GM21367 (cell line): Measurements from ENCODE around the gene THRB.

Experiments
- ATAC-seq: cut with Tn5 transposase; IDR thresholded peaks from one replicate; pipeline ENCODE4 v1.9.1; 2021; ENCODE audit not compliant: unreplicated experiment

THRB gene

DNA sequence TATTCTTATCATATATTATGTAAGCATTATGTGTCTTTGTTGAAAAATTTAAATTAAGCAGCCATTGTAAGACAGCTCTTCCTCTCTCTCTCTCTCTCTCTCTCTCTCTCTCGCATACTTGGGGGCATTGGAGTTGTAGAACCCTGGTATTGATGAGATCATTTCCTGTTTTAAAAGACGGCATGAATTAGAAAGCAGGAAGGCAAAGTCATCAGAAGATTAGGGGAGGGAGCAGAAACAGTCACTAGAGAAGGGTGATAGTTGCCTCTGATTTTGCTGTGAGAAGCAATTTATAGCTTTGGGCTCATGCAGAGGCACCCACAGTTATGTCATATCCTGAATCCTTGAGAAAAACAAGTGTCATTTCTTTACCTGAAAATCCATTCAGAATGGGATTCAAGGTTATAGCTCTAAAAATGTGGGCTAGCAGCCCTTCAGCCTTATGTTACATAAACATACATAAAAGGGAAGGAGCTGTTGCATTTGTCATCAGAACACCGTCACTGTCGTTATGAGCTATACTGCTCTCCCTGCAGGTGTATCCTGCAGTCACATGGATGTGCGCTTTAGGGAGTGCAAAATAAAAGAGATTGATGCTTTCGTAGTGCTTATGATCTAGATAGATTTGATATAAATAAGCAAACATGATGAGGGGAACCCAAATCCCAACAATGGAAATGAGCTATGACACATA, 335.7 kb downstream of the THRB start:
- ATAC-seq: no peak

DNA sequence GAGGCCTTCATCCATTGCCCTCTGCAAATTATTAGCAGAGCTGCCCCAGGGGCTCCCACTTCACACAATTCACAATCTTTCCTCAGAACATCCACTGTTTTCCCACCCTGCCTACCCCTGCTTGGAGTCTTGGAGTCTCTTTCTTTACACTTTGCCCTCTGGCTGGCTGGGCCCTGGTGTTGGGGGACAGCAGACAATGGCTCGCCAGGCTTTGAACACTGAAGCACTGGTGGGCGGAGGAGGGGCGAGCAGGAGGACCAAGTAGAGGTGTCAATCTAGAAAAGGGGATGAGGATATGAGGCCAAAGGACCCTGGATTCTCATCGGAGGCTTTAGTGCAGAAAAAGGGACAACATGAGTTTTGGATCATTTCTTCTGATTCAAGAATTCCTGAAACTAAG, 337.5 kb downstream of the THRB start:
- no peak for ATAC-seq

DNA sequence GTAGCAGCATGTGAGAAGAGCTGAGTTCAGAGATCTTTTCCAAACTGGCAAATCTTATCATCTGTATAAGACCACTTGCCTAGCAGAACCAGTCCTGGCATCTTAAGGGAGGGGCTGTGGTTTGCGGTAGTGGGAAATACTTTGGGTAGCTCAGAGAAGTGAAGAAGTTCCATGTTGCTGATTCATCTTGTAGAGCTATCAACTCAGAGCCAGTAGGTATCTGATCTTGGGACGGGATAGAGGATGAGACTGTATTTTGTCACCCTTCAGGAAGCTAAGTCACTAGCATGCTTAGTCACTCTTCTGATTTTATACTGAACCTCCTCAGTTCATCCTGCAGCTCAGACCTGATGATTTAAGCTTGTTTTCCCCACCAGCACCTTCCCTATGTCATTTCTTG, 338.2 kb downstream of the THRB start:
- no peak for ATAC-seq

DNA sequence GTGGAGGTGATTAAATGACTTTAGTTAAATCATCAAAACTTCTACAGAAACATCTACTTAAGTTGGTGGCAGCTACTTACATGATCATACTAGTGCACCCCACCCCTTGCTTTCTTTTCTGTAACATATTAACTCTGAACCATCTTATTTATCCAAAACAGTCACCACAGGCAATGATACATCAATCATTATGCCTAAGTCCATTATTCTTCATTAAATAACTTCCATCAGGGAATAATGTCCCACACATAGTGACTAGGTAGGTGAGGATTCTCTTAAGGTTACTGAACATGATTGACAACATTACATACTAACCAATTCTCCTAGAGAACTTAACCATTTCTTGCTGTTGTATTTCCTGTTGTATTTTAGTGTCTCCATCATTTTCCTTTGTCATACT, 339.4 kb downstream of the THRB start:
- ATAC-seq: no peak

DNA sequence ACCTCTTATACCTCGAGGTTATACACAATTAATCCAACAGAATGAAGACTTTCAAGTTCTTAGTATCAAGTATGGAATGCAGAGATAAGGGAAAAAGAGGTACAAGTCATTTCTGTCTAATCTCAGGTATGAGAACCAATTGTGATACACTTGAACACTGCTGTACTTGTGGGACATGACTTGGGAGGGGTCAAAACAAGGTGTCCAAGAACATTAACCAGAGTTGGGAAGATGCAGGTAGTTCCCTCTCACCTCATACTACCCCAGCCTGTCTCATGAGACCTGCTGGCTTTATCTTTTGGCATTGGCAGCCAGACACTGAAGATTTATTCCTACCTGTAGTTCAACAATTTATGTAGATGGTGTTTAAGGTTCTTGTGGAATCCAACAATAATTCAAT, 339.9 kb downstream of the THRB start:
- ATAC-seq: no peak

DNA sequence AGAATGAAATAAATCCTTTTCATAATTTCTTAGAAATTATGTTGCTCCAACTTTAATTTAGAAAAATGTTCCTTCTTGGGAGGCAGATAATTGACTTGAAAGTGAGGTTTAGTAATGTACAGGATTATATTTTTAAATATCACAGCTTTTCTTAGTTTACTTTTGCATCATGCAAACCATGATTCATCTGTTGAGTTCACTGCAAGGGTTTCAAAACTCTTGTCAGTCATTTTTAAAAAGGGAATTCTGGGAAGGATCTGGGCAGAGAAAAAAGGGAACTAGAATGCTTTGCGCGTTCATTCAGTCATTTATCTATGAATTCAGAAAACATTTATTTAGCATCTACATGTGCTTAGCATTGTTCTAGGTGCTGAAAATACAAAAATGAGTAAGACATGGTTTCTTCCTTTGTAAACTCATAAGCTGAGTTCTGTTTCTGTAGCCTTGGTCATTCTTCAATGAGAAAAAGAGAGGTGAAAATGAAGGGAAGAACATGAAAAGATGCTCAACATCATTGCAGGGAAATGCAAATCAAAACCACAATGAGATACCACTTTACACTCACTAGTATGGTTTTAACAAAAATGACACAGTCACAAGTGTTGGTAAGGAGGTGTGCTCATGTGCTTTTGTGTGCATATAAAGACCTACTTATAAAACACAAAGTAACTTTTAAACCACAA, 340.5 kb downstream of the THRB start:
- ATAC-seq: peak; percentile 83

DNA sequence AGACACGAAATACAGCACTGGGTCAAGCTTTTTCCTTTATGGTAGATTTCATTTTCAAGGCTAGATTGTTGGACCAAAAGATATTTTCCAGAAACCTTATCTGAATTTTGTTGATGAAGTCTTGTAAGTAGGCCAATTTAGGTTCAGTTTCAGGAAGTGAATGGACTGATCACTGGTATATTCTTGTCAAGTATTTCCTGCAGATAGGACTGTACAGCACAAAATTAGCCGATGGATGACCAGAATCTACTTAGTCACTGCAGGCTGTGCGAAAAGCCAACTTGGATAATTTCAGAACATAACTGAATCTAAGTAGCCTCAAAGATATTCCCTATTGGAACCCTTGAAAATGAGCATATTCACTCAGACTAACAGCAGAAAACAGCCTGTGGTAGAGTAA, 343.1 kb downstream of the THRB start:
- ATAC-seq: no peak

DNA sequence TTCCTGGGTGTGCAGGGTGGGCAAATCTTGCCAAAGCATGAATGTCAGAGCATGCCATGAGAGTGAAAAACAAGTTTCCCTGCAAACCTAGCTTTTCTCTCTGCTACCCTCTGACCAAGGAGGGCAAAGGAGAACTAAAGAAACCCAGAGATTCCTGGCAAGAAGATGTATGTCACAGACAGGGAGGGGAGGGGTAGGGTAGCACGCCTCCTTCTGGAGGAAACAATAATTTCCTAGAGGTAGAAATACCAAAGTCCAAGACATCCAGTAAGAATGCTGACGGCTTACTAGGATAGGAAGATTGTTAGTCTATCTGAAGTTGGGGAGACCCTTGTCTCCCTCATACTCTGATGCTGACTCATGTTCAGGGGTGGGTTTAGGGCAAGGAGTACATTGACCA, 345.6 kb downstream of the THRB start:
- no peak for ATAC-seq

DNA sequence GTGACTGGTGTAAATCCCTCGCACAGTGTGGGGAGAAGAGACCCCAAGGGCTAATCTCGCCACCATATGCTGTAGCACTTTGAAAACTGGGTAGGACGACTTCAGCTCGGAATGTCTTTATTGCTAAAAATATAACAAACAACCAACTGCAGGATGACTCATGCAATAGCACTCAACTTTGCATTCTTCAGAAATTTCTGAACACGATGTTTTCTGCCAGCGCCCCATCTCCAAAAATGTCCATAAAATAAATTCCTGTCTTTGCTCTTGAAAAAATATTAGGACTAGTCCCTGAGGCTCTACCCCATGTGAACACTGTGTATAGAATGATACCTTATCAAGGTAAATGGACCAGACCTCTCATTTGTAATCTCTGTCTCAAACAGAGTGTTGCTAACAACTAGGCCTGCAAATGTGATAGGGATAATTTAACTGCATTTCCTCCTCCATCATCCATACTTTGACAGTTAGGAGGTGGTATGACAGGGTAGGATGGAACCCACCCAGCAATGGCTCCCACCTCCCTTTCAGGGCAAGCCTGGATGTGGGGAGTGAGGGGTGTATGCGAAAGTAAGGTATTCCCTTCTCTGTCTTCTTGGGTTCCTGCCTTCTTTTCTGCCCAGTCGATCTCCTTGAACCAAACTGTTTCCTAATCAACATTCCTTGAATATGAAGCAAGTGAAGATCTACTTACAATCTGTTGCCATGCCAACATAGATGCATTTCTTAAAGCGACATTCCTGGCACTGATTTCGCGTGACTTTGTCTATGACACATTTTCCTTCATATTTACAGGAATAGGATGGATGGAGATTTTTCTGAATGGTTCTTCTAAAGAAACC, 348.4 kb downstream of the THRB start:
- no peak for ATAC-seq

DNA sequence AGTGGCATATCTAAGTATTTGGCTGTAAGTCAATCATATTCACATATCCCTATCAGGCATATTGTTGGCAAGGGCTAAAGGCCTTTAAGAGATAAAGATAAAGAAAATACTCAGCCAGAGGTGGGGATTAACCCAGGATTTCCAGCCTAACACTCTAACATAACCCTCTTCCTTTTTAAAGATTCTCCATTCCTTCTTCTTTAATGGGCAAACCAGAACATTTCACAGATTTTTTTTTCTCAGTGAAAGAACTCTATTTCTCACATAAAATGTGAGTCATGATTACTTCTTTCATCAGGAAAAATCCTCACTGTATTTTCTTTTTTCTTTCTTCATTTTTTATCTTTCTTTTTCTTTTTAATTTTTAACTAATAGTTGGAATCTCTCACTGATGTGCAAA, 349.2 kb downstream of the THRB start:
- no peak for ATAC-seq

DNA sequence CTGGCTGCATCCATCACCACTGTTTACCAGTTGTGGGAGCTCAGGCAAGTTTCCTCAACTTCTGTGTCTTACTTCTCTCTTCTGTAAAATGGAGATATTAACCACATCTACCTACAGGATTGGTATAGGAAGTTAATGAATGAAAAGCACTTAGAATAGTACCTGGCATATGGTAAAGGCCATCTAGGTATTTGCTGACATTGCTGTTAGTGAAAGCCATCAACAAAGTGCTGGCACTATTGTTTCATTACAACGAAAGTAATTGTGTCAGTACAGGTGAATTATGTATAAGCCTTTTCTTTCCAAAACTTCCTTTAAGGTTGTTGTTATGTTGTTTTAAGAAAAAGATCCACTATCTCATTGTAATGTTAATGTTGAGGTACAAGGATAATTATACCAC, 352.5 kb downstream of the THRB start:
- no peak for ATAC-seq

DNA sequence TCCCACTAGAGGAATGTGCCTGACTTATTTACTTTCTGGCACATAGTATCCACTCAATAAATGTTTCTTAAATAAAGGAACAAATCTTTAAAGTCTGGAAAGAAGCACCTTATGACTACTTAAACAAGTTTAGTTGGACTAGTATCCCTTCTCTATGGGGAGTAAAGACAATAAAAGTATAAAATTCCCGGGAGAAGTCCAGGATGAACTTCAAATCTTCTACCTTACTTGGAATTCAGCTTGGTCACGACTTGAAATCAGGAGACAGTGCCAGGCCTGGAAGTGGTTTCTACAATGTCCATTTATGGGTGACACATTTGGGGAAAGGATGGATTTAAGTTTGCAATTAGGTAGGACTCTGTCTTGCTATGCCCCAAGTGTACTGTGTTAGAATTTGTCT, 353.1 kb downstream of the THRB start:
- ATAC-seq: no peak

DNA sequence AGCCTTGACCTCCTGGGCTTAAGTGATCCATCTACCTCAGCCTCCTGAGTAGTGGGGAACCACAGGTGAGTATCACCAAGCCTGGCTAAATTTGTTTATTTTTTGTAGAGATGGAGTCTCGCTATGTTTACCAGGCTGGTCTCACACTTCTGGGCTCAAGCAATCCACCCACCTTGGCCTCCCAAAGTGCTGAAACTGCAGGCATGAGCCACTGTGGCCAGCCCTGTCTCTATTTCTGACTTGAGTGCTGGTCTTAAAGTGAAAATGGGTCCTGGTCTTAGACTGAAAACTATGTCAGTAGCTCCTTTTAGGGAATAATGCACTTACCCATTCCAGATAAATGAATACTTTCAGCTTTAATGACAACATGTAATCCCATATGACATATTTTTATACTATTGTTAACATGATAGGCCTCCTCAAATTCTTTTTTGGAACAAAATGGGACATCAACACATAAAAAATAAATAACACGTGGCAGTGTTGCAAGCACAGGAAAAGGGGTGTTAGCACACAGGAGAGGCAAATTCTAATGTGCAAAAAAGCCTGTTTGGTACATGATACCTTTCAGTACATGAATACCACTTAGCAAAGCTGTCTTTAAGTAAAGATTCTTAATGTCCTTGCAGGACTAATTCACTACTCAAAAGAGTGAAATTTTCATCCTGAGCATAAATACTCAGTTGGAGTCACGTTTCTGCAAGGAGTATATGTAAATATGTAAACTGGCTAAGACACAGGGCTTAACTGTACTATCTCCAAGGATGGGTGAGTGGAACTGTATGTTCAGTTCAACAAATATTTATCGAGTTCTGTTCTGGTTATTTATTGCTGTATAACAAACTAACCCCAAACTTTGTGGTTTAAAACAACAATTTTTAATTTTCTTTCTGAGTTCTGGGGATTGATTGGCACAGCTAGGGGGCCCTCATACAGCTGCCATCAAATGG, 354.9 kb downstream of the THRB start:
- ATAC-seq: no peak

DNA sequence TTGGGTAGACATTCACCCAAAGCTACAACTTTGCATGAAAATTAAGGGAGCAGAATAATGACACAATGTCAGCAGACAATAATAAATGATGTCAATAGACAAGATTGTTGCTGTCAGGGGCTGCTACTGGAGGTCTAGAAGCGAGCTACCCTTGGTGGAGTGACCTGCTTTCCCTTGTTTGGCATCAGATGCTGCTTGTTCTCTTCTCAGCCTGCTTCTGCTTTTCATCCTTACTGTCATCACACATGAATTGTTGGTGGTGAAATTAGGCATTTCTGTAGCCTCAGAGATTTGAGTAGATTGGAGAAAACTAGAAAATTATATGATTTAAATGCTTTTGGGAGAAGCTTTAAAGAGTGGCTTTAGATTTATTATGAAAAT, 355.8 kb downstream of the THRB start:
- ATAC-seq: no peak

DNA sequence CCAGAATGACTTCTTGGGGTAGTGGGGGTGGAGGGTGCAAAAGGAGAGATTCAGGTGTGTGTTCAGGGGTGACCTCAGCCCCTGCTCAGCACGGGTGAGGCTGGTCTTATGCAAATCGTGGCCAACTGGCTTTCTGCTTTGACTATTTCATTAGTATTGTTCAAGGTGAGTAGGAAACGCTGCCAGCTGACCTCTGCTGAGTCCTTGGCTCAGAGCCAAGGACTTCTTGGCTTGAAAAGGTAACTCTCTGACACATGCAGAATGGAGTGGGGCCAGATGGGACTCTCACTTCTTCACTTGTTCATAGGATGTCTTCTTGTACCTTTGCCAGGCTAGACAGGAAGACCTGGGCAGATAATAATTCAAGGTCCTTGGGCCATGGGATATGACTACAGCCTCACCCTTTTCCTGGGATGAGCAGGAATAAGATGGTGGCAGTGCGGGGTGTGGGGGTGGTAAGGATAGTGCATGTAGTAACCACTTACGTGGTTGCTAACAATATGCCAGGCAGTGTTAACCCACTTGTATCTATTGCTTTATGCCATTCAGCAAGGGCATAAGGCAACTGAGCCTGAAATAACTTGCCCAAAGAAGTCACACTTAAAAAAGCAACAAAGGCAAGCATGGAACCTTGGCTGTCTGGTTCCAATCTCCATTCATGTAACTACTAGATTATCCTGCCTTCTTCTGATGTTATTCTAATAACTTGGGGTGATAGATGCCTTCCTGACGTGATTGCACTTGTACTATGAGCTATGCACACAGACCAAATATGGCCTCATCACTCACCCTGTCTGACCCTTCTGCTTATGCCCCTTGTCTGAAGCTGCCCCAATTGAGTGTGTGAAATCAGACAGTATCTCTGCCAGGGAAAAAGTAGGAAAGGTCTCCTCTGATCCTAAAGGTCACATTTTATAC, 356.4 kb downstream of the THRB start:
- no peak for ATAC-seq

DNA sequence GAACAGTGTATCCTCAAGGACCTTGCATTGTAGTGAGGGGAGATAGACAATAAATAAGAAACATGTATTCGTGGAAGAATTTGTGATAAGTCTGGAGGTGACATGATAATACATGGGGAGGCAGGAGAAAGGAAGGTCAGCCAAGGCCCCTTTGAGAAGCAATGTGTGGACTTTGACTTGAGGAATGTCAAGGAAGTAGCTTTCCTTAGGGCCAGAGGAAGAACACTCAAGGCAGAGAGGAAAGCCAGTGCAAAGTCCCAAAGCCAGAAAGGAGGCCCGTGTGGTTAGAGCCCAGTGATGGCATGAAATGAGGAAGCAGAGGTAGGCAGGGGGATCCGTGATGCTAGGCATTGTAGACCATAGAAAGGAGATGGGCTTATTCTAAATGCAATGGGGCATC, 357.3 kb downstream of the THRB start:
- no peak for ATAC-seq

DNA sequence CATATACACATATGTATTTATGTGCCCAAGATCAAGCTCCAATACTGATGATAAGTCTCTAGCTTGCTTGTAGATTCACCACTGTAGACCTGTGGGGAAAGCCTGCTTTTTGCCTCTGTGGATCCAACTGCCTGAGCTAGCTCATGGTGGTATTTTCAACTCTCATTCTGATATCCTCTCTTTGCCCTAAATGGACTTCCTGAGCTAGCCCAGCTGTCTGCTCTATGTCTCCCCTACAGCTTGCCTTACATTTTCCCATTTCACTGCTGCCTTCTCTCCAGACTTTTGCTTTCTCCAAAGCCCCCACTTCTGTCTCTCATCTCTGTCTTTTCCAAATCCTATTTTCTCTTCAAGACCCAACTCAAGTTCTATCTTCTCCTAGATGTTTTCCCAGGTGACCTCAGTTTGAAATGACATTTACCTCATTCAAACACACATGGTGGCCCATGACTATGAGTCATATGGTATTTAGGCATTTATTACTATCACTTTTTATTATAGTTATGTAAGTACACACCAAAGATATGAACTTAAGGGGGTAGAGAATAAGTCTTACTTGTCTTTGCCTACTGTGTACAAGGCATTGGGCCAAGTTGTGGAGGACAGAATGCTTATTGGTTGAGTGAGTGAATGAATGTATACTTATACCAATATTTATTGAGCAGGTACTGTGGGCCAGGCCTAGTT, 357.9 kb downstream of the THRB start:
- ATAC-seq: no peak

DNA sequence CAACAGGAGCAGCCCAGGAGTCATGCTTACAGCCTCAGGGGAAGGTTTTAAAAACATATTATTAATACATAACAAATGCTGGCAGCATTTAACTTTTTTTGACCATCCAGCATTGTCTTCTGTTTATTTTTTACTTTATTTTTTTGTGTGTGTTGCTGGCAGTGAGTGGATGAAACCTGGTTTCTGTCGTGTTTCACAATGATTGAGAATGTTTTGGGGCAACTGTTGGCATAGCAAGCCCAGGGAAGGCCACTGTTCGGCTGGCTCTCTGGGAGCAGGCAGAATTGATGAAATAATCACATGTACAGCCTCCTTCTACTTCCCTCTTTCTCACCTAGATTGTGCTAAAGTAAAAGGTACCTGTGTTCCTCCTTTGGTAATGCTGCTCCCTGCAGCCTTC, 359.4 kb downstream of the THRB start:
- ATAC-seq: no peak

DNA sequence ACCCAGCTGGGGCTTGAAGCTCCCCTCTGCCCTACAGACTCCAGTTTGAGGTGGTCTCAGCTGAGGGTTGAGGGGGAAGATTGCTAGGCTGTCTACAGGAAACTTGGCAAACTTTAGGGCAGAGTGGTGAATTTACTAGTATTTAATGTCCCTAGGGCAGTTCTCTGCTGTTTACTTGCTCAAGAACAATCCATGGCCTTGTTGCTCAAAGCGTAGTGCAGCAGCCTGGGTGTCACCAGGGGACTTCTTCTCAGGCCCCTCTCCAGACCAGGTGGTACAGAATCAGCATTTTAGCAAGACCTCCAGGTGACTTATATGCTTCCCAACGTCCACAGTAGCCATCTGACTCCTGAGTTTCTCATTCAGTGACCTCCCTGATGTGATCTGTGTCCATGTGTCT, 360.7 kb downstream of the THRB start:
- no peak for ATAC-seq
